Skin of body (tissue), 2 donors: ENCODE results near the gene CREB3L2. TPM values are rescaled to one million over a fixed set of nuclear protein-coding genes. Genes with fewer than 3 reads are reported as not detected.
"Not testable (repeated sequence)": the region's sequence is repeated elsewhere in the genome, so short reads cannot be mapped to it uniquely, and the experiment has no call there.

Source experiments
- DNase-seq: peaks from one replicate; lab custom pipeline; 2025; lab: John Stamatoyannopoulos, UW
- total RNA-seq: library from RNA; depleted of rRNA; stranded (reverse); fragments of >200 nt; gene quantifications from one replicate; pipeline ENCODE4 v1.2.3, GENCODE V29; 2014

CREB3L2 gene
- total RNA-seq, 1 donor from 2014 or later, result 34.5 TPM

DNA sequence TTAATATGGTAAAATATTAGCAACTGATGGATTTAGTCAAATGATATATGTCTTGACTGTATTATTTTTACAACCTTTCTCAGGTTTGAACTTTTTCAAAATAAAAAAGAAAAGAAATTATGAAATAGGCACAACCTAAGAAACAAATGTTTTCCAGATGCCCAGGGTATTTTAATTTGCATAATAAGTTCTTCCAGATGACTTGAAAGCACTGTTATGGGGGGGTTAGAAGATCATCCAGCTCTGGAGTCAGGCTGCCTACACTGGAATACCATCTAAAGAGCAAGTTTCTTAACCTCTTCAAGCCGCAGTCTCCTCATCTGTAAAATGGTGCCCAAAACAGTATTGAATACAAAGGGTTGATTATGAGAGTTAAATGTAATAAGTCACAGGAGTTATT is 32.1 kb downstream of the CREB3L2 start:
- DNase-seq, result peak; percentile 14

DNA sequence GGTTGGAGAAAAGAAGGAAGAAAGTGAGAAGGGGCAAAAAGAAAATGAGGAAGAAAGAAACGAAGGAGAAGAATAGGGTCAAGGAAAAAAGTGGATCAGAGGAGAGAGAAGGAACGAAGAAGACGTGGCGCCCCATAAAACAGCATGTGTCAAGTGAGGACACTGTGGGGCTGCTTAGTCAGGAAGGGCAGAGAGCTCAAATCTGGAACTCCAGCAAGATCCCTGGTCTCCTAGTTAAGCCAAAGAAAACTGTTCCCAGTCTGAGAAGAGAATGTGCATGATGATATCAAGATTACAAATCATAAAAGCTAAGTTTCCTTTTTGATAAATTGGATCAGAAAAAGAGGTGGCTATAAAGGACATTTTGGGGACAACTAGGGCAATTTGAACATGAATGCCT is 33.0 kb downstream of the CREB3L2 start:
- no peak for DNase-seq

DNA sequence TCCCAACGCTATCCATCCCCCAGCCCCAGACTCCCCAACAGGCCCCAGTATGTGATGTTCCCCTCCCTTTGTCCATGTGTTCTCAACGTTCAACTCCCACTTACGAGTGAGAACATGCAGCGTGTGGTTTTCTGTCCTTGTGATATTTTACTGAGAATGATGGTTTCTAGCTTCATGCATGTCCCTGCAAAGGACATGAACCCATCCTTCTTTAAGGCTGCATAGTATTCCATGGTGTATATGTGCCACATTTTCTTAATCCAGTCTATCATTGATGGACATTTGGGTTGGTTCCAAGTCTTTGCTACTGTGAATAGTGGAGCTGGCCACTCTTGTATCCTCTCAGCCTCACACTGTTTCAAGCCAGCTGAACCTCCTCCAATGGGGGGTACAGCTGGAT is 33.5 kb downstream of the CREB3L2 start:
- DNase-seq, result not testable (repeated sequence)

GRCh38 chr7:137967143-137968018 is 34.5 kb downstream of the CREB3L2 start:
- DNase-seq, result no peak

DNA sequence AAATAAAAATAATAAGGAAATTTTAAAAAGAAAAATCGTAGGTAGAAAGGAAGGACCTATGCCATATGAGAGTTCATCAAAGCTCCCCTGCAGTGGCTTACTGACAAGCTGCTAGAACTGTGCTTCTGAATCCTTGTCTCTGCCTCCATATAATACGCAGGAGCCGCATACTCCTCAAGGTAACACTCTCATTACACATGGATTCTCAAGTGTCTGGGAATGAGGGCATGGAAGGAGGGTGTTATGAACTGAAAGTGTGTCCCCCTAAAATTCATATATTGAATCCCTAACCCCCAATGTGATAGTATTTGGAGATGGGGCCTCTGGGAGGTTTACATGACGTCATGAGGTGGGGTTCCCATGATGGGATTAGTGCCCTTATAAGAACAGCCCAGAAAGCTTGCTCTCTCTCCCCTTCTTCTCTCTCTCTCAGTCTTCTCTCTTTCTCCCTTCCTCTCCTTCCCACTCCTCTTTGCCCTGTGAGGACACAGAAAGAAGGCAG is 35.2 kb downstream of the CREB3L2 start:
- no peak for DNase-seq

DNA sequence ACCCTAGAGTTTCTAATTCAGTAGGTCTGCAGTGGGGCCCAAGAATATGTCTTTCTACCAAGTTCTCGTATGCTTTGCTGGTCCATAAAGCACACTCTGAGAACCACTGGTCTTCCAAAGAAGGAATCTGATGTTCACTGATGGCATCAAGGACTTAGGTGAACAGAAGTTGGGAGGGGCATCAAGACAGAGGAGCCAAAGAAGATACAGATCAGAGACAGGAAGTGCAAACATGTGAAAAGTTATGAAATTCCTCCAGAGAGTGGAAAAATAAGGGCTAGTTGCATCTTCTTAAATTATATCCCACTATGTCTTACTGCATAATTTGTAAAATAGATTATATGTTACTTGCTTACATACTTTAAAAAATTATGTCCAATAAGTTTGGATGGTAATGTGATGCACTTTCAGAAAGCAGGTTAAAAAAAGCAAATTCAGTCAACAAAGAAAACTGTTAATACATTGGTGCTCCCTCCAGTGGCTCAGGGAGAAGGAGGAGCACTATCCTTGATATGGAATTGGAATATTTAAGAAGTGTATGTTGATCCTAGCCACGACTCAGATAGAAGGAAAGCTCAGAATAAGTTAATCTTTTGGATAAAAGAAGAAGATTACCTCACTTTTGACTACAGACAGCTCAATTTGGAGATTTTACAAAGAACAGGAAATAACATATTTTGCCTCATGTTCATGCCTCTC is 35.8 kb downstream of the CREB3L2 start:
- no peak for DNase-seq

DNA sequence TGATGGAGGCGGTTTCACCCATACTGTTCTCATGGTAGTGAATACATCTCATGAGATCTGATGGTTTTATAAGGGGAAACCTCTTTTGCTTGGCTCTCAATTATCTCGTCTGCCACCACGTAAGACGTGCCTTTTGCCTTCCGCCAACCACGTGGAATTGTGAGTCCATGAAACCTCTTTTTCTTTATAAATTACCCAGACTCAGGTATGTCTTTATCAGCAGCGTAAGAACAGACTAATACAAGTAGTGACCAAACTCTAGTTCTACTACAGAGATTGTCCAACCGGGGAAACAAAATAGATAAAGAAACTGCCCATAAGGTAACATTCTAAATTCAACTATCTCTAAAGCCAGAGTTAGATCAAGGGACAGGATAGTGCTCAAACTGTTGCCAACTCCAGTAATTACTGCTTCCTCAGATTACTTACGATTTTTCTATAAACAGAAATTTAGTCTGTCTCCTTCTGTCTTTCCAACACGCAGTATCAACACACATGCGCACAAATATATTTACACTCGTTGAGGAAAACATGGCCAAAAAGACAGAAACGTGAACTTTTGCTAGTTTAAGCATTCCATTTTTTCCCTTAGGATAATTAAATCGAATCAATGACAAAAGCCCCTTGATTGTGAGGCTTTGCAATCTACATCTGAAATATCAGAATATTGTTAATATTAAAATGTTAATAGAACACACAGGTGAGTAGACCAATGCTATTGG is 36.9 kb downstream of the CREB3L2 start:
- DNase-seq, result no peak

GRCh38 chr7:137962875-137963507 is 38.9 kb downstream of the CREB3L2 start:
- DNase-seq, result no peak

GRCh38 chr7:137962491-137962874 is 39.4 kb downstream of the CREB3L2 start:
- no peak for DNase-seq

DNA sequence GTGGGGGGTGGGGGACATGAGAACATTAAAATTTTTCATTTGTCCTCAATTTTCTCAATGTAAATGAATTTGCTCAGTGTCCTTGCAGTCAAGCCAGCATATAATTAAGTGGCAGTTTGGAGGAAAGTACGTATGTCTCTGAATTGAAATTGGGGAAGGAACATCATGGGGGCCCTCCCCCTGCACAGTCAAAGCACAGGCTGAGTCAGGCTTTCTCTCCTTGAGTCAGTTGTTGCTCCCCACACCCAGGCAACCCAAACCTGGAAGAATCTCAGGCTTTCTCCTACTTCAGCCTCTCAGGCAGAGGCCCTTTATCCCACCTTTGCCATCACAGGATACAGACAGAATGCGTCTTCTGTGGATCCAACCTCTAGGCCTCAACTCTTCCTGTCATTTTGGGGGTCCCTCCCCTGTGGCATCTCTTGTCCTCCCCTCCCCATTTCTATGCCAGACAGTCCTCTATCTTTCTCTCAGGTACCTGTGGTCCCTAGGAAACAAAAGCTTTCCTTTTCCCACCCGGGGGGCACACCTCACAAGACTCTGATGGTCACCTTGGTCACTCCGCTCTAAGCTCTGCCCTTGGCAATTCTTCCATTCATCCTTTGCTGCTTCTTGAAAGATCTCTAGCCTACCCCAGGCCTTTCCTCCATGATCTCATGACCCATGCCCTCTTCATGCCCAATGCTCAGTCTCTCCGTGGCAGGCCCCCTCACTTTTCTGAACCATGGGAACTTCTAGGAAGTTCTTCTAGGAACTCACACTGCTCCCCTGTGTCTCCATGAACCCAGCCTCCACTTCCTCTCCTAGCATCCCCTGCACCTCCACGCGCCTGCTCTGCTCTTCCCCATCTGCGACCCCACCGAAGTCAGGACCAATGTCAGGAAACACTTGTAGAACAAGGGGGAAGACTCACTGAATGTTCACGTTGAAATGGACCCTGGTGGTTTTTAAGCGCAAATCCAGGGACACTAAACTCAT is 40.4 kb downstream of the CREB3L2 start:
- DNase-seq, result no peak

GRCh38 chr7:137960020-137960419 is 41.9 kb downstream of the CREB3L2 start:
- peak; percentile 92 for DNase-seq

DNA sequence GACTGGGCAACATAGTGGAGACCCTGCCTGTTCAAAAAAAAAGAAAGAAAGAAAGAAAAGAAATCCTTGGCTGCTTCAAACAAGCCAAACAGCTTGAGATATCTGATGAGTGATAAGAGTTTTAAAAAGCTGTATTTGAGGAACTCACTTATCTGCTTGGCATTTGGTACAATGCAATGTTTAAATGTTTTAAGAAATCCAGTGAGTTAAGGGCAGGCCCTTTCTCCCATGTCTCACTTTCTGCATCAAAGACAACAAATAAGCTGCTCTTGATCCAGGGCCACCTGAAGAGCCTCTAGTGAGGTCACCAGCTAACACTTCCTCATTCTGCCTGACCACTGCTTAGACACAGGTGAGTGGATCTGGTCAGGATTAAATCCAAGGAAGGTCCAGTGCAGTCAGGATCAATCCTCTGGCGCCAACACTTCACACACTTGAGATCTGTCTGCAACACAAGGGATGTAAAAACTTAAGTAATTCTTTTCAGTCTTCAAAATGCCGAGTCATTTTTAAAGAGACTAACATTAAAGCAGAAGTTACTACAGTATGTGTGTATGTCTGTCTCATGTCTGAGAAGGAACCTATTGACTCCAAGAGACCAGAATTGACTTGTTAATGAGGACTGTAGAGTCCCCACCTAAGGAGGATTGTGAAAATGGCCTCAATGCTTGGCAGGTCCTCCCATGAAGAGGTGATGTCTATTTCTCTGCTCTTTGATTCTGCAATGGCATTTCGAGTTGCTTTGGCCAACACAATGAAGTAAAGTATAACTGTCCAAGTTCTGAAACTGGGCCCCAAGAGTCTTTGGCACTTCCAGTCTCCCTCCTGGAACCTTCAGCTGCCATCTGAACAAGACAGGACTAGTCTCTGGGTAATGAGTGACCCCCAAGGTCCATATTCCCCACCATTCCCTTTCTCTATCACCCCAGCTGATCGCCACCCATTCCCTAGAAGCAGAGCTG is 43.1 kb downstream of the CREB3L2 start:
- DNase-seq, result no peak

GRCh38 chr7:137957887-137958286 is 44.0 kb downstream of the CREB3L2 start:
- no peak for DNase-seq

GRCh38 chr7:137956591-137956990 is 45.3 kb downstream of the CREB3L2 start:
- DNase-seq, result no peak

GRCh38 chr7:137956183-137956582 is 45.7 kb downstream of the CREB3L2 start:
- no peak for DNase-seq

GRCh38 chr7:137954614-137955013 is 47.3 kb downstream of the CREB3L2 start:
- DNase-seq, result no peak

DNA sequence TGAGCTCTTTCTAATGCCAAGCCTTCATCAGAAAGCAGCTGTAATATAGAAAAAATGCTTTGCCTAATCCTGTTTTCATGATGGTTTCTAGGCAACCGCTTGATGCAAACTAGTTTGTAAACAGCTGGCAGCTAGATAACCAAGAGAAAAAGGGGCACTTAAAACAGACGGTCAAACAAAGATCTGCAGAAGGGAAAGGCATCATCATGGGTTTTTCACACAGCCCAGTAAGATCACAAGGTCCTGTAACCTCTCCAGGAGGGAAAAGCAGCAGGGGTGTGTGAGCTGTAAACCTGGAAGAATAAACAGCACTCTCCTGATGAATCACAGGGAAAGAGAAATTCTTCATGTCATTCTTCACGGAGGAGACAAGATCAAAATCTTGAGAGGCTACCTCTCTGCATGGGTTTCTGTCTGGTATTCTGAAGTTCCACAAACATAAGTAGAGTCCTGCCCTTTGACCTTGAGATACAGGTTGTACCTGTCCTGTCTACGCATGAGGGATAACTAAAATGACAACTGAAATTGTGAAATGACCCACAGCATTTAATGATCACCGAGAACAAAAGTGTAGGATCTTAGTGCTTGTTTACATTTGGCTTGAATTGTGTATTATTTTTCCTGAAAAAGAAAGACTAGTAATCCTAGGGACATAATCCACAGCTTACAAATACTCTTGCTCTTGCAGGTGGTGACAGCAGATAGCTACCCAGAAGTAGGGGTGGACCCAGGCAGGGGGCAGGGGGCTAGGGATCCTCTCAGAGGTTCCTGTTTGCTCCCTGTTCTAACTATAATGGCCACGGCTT is 48.0 kb downstream of the CREB3L2 start:
- peak; percentile 83 for DNase-seq

GRCh38 chr7:137953043-137953664 is 48.7 kb downstream of the CREB3L2 start:
- peak; percentile 57 for DNase-seq
